ENCODE data around the gene ADD1. TPM values are rescaled to one million over a fixed set of nuclear protein-coding genes. Genes with fewer than 3 reads are reported as not detected.
A peak's percentile ranks its signal among the peaks of the same experiment; 100 is the strongest.

Gene ADD1
- total RNA-seq, 1 experiment from 2014 or later = 121 TPM

DNA sequence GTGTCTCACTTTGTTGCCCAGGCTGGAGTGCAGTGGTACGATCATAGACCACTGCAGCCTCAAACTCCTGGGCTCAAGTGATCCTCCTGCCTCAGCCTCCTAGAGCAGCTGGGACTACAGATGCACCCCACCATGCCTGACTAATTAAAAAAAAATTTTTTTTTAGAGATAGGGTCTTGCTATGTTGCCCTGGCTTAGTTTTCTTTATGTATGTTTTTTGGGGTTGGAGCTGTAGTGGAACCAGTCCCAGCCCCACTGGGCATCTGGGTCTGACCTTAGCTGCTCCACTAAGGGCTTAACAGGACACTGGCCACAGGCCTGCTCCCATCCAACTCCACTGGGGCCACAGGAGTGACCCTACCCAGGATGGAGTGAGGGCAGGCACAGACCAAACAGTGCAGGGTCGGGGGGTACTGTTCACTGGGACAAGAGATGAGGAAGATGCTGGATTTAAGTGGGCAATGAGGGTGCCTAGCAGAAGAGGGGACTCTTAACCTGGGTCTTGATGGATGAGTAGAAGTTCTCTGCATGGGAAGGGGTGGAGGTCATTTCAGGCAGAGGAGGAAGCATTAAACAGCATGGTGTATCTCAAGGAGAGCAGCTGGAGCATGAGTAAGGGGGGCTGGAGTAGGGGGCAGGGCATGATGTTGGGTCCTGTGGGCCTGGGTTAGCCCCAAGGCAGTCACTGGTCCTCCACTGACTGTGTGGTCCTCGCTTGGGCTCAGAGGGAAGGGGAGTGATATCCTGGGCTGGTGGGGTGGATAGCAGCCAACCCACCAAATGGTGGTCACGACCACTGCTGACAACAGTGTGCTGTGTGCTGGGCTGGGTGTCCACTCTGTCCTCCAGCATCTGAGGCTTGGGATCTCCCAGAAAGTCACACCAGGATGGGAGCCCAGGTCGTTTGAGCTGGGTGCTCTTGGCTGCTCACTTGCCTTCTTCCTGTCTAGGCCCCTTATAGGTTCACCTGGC lies 24.1 kb upstream of the ADD1 start:
- in situ Hi-C loops (cut with HindIII; ENCODE audit: low sequenced_read_pairs) = no loop called here
- no peak for DNase-seq (ENCODE audit: low spot score)

DNA sequence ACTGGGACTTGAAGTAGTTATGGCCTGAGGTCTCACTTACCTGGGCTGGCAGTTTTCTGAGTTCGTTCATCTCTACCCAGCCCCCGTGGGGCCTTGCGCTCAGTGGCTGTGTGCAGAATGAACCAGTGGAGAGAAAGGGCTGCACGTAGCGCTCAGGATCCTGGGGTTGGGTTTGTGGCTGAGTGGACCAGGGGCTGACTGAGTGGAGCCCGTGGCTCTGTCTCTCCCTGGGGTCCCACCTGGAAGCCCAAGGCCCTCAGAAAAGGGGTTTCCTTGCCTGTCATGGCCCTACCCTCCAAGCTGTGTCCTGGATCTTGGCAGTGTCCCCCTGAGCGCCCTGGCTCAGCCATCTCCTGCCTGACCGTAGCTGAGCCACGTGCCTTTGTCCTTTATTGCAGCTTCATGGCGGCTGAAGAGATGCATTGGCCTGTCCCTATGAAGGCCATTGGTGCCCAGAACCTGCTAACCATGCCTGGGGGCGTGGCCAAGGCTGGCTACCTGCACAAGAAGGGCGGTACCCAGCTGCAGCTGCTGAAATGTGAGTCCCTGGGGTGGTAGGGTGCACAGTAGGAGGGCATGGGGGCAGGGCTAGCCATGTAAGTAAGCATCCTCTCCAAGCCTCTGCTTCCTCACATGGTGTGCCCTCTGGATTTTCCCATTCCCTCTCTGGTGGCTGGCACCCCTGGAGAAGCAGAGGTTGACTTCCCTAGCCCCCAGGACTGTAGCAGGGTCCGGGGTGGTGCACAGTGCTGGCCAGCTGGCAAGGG lies 23.2 kb upstream of the ADD1 start:
- in situ Hi-C loops (cut with HindIII; ENCODE audit: low sequenced_read_pairs) = no loop called here
- DNase-seq (ENCODE audit: low spot score) = no peak

DNA sequence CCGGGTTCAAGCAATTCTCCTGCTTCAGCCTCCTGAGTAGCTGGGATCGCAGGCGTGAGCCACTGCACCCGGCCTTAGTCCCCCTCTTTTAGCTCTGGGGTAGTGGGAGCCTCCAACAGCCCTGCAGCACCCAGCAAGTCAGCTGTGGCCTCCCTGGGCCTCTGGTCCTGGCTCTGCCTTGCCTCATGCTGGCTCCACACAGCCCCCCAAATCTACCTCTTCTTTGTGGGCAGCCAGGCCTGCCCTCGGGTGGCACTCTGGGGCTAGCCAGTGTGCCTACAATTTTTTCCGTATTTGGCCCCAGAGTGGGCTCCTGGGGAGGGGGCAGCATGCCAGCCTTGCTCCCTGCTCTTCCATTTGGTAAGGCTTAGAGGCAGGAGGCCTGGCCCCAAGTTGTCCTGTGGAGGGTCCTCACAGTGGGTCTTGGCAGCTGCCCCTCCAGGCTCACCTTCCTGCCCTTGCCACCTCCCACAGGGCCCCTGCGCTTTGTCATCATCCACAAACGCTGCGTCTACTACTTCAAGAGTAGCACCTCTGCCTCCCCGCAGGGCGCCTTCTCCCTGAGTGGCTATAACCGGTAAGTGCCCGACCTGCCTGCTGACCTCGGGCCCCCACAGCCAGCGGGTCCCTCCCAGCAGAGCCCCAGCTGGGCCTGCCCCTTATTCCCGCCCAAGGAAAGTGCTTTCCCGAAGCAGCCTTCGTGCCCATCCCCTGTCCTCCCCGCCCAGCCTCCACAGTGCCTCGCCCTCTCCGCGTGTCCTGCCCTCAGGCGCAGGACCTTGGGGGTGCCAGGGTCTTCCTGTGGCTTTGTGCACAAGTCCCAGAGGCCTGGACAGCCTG lies 21.0 kb upstream of the ADD1 start:
- no peak for DNase-seq (ENCODE audit: low spot score)
- in situ Hi-C loops (cut with HindIII; ENCODE audit: low sequenced_read_pairs) = no loop called here

DNA sequence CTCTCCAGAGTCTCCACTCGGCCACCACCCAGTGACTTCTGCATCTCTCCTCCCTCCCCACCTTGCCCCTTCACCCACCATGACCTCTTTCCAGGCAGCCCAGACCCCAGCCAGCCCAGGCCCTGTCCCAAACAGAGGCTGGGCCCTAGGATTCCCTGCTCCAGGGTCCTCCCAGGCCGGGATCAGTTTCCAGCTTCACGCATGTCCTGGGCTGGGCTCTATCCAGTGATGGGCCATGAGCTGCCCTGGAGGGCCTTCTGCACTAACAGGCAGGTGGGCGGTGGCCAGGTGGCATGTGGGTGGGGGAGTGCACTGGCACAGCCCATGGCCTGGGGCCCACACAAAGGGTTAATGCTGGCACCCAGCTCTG lies 20.4 kb upstream of the ADD1 start:
- DNase-seq (ENCODE audit: low spot score) = no peak
- in situ Hi-C loops (cut with HindIII; ENCODE audit: low sequenced_read_pairs) = no loop called here

DNA sequence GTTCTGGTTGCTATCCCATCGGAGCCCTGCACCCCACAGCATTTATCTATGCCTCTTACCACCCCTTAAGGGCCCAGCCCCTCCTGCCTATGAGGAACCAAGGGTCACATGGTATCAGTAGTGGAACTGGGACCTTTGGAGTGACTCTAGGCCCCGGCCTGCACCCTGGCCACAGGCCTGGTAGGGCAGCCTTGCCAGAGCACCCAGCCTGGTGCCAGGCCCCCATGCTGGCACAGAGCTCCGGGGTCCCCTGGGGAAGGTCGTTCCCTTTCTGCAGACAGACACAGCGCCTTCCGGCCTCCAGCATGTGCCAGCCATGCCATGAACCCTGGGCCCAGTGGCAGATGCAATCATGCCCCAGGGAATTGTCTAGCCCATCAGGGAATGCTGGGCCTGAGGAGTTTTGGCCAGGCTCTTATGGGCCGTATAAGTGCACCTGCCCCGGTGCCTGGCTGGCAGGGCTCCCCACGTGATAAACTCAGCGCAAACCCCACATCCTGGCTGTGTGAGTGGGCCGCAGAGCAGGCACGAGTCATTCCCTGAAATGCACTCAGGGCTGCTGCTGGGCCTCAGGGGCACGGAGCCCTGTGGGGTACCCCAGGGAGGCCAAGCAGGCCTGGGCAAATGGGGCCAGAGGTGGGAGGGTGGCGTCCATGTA lies 19.8 kb upstream of the ADD1 start:
- DNase-seq (ENCODE audit: low spot score) = no peak
- in situ Hi-C loops (cut with HindIII; ENCODE audit: low sequenced_read_pairs) = no loop called here

DNA sequence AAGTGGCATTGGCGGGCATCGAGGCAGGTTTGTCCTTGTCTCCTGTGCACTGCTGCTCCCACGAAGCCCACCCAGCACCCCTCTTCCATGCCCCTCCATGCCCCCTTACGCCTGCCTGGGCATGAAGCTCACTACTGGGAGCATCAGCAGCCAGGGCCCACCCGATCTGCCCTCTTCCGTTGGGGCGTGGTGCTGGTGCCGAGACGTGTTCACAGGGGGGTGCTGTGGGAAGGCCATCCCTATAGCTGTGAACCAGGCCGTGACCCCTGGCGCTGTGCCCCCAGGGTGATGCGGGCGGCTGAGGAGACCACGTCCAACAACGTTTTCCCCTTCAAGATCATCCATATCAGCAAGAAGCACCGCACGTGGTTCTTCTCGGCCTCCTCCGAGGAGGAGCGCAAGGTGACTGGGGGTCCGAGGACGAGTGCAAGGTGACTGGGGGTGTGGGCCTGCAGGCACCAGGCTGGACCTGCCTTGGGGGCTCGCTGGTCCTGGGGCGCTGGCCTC lies 19.3 kb upstream of the ADD1 start:
- in situ Hi-C loops (cut with HindIII; ENCODE audit: low sequenced_read_pairs) = no loop called here
- no peak for DNase-seq (ENCODE audit: low spot score)

DNA sequence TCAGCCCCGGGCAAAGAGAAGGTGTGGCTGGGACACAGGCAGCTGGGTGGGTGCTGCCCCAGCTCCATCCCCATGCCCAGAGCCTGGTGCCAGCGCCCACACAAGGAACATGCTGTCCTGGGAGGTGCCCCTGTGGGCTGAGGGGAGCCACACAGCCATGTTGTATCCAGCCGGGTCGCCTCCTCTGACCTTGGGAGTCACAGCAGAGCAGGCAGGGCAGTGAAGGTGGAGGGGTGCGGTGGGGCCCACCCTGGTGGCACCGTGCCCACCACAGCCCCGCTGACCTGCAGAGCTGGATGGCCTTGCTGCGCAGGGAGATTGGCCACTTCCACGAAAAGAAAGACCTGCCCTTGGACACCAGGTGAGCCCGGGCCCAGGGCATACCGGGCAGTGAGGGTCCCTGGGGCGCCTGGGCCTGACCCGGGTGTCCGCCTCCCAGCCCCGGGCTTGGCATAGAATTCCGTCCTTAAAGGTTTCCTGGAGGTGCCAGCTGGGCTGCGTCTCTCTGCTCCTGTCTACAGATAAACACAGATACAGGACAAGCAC lies 18.7 kb upstream of the ADD1 start:
- in situ Hi-C loops (cut with HindIII; ENCODE audit: low sequenced_read_pairs) = no loop called here
- DNase-seq (ENCODE audit: low spot score) = no peak

DNA sequence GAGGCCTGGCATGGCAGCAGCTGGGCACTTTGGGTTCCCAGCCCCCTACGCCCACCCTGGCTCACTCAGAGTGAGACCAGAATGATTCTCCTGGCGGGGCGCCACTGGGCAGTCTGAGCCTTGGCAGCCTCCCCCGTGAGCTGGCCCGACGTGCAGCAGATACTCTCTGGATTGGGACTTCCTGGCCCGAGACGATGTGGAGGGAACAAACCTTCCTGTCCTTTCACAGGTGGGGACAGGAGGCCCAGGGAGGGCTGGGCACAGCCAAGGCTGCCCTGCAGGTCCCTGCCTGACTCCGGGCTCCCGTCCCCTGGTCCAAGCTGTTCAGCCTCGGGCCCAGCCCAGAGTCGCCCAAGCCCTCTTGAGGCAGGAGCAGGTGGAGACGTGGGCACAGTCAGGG lies 17.9 kb upstream of the ADD1 start:
- DNase-seq (ENCODE audit: low spot score) = peak; percentile 29
- in situ Hi-C loops (cut with HindIII; ENCODE audit: low sequenced_read_pairs) = no loop called here

DNA sequence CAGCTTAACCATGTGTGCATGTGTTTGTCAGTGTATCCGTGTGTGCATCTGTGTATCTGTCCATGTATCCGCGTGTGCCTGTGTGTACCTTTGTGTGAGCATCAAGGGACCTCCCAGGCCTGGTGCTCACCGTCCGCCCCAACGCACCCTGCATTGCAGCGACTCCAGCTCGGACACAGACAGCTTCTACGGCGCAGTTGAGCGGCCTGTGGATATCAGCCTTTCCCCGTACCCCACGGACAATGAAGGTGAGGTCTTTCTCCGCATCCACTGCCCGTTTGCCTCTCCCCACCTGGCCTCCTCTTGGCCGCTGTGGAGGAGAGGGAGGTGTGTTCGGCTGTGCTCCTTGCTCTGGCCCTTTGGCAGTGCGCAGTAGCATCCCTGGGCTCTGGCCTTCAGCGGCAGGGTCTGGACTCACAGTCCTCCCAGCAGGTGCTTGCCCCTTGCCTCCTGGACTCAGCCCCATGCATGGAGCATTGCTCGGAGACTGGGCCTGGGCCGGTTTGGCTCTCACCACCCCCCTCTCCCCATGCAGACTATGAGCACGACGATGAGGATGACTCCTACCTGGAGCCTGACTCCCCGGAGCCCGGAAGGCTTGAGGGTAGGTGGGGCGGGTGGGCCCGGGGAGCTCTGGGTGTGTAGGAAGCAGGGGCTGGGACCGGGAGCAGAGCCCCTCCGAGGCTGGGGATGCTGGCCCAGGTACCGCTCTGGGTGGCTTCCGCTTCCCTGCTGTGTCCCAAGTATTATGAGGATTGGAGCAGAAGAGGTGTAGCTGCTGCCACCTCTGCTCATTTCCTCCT lies 16.4 kb upstream of the ADD1 start:
- in situ Hi-C loops (cut with HindIII; ENCODE audit: low sequenced_read_pairs) = no loop called here
- DNase-seq (ENCODE audit: low spot score) = no peak

DNA sequence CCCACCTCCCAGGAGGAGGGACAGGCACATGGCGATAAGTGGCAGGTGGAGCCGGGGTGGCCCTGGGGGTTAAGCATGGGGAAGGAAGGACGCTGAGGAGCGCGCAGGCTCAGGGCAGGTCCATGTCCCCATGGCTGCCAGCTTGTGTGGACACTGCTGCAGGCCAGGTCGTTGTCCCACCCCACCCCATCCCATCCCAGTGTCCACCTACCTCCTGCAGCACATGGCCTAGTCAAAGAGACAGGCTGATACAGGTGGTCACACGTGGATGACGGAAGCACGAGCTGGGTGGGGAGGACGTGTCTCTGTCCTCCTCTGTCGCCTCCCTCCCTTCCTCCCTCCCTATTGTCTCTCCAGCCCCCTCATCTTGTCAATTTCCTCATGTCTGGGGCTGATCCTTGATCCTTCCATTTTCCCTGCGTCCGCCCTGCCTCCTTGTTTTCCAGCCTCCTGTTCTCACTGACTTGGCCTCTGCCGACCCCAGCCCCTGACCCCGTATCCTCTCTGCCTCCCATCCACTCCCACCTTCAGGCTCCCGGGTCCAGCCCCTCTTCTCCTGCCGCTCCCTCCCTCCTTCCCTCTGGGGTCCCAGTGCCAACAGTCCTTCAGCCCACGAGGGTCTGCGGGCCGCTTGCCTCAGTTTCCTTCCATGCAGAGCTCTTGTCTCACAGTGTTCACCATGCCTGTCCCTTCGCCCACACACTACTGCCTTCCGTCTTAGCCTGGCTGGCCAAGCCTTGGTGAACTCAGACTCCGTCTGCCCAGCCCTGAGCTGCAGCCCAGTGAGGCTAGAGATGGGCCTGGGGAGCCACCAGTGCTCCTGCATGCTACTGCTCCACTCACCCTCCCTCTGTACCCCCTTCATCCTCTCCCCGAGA lies 15.5 kb upstream of the ADD1 start:
- in situ Hi-C loops (cut with HindIII; ENCODE audit: low sequenced_read_pairs) = no loop called here
- no peak for DNase-seq (ENCODE audit: low spot score)

DNA sequence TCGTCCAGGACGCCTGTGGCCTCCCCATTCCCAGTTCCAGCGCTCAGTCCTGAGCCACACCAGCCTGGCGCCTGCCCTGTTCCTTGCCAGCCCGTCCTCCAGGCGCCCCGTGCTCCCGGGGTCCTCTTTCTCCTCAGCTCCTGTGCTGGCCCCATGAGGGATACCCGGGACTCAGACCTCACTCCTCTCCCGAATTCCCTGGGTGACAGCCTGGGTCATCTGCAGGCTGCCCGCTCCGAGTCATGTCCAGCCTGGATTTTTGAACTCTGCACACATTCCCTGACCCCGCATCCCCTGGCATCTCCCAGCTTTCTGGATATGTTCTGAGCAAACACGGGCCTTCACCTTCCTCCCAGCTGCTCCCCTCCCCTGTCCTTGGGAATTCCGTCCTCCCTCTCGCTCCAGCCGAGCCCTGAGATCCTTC lies 14.9 kb upstream of the ADD1 start:
- in situ Hi-C loops (cut with HindIII; ENCODE audit: low sequenced_read_pairs) = no loop called here
- no peak for DNase-seq (ENCODE audit: low spot score)

DNA sequence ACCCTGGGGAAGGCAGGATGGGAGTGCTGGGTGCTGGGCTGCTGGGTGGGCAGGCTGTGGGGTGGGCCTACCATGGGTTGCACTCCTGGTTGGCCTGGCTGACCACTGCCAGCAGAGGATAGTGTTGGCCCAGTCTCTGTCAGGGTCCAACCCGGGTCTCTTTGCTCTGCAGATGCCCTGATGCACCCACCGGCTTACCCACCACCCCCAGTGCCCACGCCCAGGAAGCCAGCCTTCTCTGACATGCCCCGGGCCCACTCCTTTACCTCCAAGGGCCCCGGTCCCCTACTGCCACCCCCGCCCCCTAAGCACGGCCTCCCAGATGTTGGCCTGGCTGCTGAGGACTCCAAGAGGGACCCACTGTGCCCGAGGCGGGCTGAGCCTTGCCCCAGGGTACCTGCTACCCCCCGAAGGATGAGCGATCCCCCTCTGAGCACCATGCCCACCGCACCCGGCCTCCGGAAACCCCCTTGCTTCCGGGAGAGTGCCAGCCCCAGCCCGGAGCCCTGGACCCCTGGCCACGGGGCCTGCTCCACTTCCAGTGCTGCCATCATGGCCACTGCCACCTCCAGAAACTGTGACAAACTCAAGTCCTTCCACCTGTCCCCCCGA lies 14.2 kb upstream of the ADD1 start:
- no peak for DNase-seq (ENCODE audit: low spot score)
- in situ Hi-C loops (cut with HindIII; ENCODE audit: low sequenced_read_pairs) = no loop called here

DNA sequence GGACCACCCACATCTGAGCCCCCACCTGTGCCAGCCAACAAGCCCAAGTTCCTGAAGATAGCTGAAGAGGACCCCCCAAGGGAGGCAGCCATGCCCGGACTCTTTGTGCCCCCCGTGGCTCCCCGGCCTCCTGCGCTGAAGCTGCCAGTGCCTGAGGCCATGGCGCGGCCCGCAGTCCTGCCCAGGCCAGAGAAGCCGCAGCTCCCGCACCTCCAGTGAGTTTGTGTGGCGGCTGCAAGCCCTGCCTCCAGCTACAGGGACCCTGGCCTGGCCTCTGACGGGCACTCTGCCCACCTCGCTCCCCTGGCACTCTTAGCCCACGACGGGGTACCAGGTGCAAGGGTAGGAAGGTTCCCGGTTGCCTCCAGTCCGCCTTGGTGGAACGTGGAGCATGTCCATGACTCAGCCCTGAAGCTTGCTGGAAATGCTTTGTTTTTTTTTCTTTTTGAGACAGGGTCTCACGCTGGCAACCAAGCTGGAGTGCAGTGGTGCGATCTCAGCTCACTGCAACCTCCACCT lies 13.7 kb upstream of the ADD1 start:
- in situ Hi-C loops (cut with HindIII; ENCODE audit: low sequenced_read_pairs) = no loop called here
- DNase-seq (ENCODE audit: low spot score) = no peak

DNA sequence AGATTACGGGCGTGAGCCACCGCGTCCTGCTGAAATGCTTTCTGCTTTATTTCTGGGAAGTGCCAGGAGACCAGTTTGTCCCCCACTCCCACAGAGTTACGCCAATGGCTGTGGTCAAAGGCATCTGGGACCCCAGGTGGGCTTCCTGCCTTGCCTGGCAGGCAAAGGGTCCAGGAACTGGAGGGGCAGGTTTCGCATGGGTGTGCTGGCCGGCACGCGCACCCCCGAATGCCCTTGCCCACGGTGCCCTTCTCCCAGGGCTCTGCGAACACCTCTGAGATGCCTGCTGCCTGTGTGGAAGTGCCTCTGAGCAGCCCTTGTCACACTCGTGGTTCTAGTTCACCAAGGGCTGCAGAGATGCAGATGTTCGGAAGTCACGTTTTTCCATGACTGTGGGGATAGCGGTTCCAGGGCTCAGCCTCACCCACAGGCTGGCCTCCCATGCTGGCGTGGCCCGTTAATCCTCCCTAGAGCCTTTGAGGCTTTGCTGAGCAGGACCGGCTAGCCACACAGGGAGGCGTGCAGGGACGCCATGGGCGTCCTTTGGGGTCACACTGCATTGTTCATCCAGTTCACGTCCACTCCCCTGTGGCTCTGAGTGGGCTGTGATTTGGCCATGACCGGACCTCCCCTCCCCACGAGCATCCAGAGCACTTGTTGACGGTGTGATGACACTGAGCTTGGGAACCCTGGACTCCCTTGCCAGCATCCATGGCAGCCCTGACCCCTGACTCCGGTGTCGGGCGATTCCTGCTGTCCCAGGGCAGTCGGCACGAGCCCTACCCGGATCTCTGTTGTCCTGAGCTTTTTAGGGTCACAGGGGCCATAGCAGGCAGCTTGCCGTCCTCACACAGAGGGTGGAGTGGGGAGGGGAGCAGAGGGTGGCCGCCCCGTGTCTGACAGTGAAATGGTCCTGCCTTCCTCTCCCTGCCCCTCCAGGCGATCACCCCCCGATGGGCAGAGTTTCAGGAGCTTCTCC lies 12.7 kb upstream of the ADD1 start:
- in situ Hi-C loops (cut with HindIII; ENCODE audit: low sequenced_read_pairs) = no loop called here
- DNase-seq (ENCODE audit: low spot score) = no peak

DNA sequence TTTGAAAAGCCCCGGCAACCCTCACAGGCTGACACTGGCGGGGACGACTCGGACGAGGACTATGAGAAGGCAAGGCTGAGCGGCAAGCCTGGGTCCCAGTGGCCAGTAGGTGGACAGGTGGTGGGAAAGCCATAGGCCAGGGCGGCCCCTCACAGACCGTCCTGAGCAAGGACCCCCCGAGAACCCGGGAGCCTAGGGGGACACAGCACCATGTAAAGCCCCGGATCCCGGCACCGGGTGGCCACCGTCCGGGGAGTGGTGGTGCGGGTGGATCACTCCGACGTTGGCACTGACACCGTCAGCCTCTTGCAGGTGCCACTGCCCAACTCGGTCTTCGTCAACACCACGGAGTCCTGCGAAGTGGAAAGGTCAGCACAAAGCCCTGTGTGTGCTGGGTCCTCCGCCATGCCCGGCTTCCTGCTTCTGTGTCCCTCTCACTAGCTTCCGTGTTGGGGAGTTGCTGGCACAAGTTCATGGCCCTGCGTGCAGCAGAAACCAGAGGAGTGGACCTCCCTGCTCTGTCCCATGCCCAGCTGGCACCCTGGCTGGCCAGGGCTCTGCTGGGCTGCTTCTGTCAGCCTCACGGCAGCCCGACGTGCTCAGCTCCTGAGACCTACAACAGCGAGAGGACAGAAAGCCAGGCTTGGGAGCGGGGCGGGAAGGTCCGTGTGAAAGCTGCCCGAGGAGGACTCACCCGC lies 11.9 kb upstream of the ADD1 start:
- in situ Hi-C loops (cut with HindIII; ENCODE audit: low sequenced_read_pairs) = no loop called here
- DNase-seq (ENCODE audit: low spot score) = no peak
